OCI-M1 (cell line): ENCODE measurements around the gene EED.
"Not testable (repeated sequence)": the region's sequence is repeated elsewhere in the genome, so short reads cannot be mapped to it uniquely, and the experiment has no call there.

ENCODE experiments used
- DNase-seq: peaks from one replicate; lab custom pipeline; 2025; lab: John Stamatoyannopoulos, UW

The EED gene

DNA sequence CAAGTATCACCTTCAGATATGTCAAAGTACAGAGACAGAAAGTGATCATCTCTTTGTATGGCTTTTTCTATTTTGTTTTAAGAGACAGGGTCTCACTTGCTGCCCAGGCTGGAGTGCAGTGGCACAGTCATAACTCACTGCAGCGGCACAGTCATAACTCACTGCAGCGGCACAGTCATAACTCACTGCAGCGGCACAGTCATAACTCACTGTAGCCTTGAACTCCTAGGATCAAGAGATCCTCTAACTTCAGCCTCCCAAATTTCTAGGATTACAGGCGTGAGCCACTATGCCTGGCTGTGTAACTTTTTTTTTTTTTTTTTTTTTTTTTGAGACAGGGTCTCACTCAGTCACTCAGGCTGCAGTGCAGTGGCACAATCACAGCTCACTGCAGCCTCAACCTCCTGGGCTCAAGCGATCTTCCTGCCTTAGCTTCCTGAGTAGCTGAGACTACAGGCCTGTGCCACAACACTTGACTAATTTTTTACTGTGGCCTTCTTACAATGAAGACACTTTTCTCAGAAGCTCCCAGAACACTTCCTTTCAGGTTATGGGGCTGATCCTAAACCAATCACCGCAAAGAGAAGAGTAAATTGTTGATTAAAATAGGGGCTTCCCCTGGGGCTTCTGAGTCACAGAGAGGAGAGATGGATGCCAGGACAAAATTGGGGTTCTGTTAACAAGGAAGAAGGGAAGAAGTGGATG is 48.5 kb downstream of the EED start:
- no peak for DNase-seq

DNA sequence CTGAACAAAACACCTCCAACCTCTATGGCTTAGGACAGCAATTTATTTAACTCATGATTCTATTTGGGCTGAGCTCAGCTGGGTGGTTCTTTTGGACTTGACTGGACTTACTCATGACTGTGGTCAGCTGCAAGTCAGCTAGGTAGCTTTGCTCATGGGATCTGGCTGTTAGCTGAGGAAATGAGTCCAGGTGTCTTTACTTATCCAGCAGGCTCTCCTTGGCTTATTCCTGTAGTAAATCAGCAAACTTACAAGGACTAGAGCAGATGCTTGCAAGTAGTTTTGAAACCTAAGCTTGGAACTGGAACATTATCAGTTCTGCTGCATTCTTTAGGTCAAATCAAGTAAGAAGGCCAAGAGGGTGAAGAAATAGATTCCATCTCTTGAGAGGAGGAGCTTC is 49.5 kb downstream of the EED start:
- no peak for DNase-seq

DNA sequence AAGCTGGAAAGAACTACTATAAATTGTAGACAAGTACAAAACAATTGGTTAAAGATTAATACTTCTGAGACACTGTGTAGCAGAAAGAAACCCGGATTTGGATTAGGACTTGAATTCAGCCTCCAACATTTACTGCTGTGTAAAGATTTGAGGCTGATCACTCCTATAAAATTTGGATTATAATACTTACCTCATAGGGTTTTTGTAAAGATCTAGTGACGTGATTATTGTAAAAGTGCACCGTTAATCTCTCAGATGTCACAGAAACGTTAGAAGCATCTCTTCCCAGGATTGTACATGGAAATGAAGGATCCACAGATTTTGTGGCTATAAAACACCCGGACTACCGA is 57.2 kb downstream of the EED start:
- no peak for DNase-seq

DNA sequence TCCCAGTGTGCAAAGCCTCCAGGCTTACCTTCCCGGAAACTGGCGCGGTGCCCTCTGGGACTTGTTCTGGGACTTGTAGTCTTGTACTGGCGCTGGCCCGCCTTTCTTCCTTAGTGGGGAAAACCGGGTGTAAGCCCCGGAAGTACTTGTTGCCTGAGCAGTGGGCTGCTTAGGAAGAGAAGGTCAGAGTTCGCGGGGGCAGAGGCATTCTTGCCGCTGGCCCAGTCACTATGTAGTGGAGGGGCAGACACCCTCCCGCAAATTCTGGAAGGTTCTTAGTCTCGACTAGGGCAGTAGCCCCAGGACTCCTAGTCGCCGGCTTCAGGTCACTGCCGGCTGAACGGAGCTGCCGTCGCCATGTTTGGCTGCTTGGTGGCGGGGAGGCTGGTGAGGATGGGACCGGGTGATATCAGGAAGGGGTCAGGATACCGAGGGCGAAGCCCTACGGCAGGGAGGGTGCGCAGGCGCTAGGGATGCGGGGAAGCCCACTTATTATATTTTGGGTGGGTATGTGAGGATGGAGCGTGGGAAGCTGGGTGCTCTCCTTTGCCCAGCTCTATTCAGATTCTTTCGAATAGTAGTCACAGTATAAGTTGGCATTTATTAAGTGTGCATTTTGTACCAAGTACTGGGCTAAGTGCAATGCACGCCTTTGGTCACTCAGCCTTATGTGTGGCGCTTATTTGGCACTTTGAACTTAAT is 57.7 kb downstream of the EED start, which contains the start of gene HIKESHI:
Gene HIKESHI (plus strand): TSS at position 149 of the 702 bp plus-strand sequence. CDS start 209 bp downstream, at position 358.
- DNase-seq: peak; percentile 100

DNA sequence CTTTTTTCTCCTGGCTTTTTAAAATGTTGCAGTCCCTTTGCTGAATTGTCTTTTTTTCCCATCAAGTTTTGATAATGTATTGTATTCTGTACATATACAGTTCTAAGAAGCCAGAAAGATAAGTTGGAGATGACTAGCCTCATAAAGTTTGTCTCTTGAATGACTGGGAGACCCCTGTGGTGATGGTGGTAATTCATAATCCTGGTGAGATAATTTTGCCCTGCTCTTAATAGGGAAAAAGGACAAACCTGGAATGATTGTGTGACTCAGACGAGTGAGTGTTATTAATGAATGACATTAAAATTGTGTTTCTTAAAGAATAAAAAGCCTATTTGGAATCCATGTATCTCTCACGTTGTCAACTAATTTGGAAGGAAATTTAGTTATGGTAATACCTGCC is 58.7 kb downstream of the EED start:
- no peak for DNase-seq

DNA sequence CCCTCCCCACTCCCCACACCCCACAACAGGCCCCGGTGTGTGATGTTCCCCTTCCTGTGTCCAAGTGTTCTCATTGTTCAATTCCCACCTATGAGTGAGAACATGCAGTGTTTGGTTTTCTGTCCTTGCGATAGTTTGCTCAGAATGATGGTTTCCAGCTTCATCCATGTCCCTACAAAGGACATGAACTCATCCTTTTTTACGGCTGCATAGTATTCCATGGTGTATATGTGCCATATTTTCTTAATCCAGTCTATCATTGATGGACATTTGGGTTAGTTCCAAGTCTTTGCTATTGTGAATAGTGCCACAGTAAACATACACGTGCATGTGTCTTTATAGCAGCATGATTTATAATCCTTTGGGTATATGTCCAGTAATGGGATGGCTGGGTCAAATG is 64.2 kb downstream of the EED start:
- not testable (repeated sequence) for DNase-seq

DNA sequence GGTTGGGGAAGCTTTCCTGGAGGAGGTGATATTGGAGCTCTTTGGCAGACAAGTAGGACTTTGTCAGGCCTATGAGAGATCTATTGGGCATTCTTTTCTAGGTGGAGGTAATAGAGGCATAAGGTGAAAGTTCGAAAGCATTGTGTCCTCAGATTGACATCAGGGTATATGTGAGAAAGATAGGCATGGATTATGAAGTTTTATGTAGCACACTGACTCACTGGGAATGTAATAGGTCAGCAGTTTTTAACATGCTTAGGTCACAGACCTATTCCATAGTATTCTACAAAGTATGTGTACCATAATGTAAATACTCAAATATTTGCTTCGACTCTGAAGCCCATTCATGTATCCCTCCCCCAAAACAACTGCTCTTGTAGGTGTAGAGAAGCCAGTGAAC is 69.2 kb downstream of the EED start:
- DNase-seq: no peak

DNA sequence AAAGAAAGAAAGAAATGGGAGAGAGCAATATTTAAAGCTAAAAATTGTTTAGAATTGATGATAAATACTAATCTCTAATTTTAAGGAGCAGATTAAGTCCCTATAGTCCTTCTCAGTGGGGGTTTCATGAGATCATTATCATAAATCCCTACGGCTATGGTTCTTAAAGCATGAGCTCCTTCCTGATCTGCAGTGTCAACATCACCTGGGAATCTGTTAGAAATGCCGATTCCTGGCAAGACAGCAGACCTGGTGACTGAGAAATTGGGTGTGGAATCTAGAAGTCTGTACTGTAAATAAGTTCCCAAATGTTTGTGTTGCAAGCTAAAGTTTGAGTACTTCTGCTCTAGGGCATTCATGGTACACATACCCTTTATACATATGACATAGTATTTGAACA is 70.1 kb downstream of the EED start:
- no peak for DNase-seq
